DOHH2 (cell line): ENCODE measurements around the gene ABR.

Experiments used
- EZH2phosphoT487 ChIP-seq: fragments of 200-600 bp; sonication (generic); IDR thresholded peaks from 2 replicates; pipeline ENCODE4 v1.6.1; 2017; ENCODE audit warnings: borderline replicate concordance, mild to moderate bottlenecking, antibody characterized with exemption, low read length, moderate library complexity, mixed read lengths
- TF ChIP-seq, protein P1 (sequence below): fragments of 200-600 bp; sonication (generic); IDR thresholded peaks from one replicate; pipeline ENCODE4 v1.5.1; 2014; ENCODE audit warnings: antibody characterized with exemption, mild to moderate bottlenecking, low read depth, low read length; ENCODE audit not compliant: poor library complexity, severe bottlenecking

DNA sequence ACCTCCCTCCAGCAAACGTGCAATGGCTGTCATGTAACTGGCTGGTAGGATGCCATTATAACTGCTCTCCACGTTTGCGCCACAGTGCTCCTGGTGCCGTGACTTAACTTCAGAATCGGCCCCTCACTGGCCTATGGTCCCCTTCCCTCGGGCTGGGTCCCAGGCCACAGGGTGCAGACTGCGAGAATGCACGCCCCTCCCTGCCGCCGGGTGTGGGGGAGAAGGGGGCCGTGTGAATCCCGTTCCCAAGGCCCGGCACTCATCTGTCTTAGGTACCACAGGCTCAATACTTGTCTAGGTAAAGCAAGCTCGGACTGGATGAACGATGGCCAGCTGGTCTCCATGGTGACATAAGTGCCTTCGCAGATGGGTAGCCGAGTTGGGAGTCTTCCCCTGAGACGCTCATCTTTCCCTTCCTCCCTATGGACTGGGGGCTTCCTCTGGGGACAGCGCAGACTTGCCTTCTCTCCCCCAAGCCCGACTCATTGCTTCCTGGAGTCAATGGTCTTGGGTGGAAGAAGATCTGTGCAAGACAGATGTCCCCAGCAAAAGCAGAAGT is 145.1 kb downstream of the ABR start:
- TF ChIP-seq, protein P1, sequence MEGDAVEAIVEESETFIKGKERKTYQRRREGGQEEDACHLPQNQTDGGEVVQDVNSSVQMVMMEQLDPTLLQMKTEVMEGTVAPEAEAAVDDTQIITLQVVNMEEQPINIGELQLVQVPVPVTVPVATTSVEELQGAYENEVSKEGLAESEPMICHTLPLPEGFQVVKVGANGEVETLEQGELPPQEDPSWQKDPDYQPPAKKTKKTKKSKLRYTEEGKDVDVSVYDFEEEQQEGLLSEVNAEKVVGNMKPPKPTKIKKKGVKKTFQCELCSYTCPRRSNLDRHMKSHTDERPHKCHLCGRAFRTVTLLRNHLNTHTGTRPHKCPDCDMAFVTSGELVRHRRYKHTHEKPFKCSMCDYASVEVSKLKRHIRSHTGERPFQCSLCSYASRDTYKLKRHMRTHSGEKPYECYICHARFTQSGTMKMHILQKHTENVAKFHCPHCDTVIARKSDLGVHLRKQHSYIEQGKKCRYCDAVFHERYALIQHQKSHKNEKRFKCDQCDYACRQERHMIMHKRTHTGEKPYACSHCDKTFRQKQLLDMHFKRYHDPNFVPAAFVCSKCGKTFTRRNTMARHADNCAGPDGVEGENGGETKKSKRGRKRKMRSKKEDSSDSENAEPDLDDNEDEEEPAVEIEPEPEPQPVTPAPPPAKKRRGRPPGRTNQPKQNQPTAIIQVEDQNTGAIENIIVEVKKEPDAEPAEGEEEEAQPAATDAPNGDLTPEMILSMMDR, result no peak
- TF ChIP-seq EZH2phosphoT487, result no peak
